PC-3 (cell line): ENCODE results near the gene TGIF1. TPM values are rescaled to one million over a fixed set of nuclear protein-coding genes. Genes with fewer than 3 reads are reported as not detected.

Experiments used
- ATAC-seq: fragments of 200-7000 bp; cut with Tn5 transposase; 2 replicates; pipeline ENCODE4 v1.9.1; 2020; ENCODE audit warnings: mild to moderate bottlenecking, moderate library complexity
- BruUV-seq: library from RNA; stranded (reverse); fragments of 400-500 nt; replicated peaks from 2 replicates; lab custom pipeline; 2021; lab: Mats Ljungman, UMichigan
- CTCF ChIA-PET: fragments of 300-600 bp; sonication (Branson Sonifier 250); formaldehyde crosslinking; loops from one replicate; lab custom pipeline; 2022; ENCODE audit warnings: antibody characterized with exemption; lab: Charles Lee
- POLR2A ChIA-PET: fragments of 300-600 bp; sonication (Branson Sonifier 250); formaldehyde crosslinking; loops from one replicate; lab custom pipeline; 2022; ENCODE audit warnings: antibody characterized with exemption; ENCODE audit not compliant: unreplicated experiment; lab: Charles Lee
- DNase-seq: peaks from one replicate; pipeline ENCODE4 v3.0.0-alpha.2; 2015
- H2AFZ ChIP-seq: fragments of 300-600 bp; sonication (generic); 2 replicates; pipeline ENCODE4 v1.6.0; 2016; ENCODE audit warnings: antibody characterized with exemption, low read length
- H3F3A ChIP-seq: fragments of 300-600 bp; sonication (generic); one replicate; pipeline ENCODE4 v1.6.0; 2017; ENCODE audit warnings: antibody characterized with exemption, low read length, control low read depth, mild to moderate bottlenecking; ENCODE audit not compliant: unreplicated experiment
- H3K27ac ChIP-seq: fragments of 300-600 bp; sonication (generic); 2 replicates; pipeline ENCODE4 v1.5.1; 2016; ENCODE audit warnings: mild to moderate bottlenecking, low read length
- H3K27me3 ChIP-seq: fragments of 300-600 bp; sonication (generic); 2 replicates; pipeline ENCODE4 v1.6.1; 2016; ENCODE audit warnings: low read length, mixed read lengths
- H3K36me3 ChIP-seq: fragments of 300-600 bp; sonication (generic); 2 replicates; pipeline ENCODE4 v1.6.1; 2016; ENCODE audit warnings: low read depth, mixed run types, low read length, mixed read lengths
- H3K4me1 ChIP-seq: fragments of 300-600 bp; sonication (generic); 2 replicates; pipeline ENCODE4 v1.5.1; 2016; ENCODE audit warnings: low read length; ENCODE audit not compliant: insufficient read depth
- H3K4me2 ChIP-seq: fragments of 300-600 bp; sonication (generic); 2 replicates; pipeline ENCODE4 v1.6.0; 2016; ENCODE audit warnings: low read length
- H3K4me3 ChIP-seq: fragments of 300-600 bp; sonication (generic); 2 replicates; pipeline ENCODE4 v1.5.1; 2016; ENCODE audit warnings: mild to moderate bottlenecking, low read length, mixed read lengths
- H3K79me2 ChIP-seq: fragments of 300-600 bp; sonication (generic); 2 replicates; pipeline ENCODE4 v1.6.1; 2017; ENCODE audit warnings: low read length, mixed read lengths
- H3K9ac ChIP-seq: fragments of 300-600 bp; sonication (generic); 2 replicates; pipeline ENCODE4 v1.6.0; 2016; ENCODE audit warnings: mild to moderate bottlenecking, low read length
- H3K9me2 ChIP-seq: fragments of 300-600 bp; sonication (generic); replicated peaks from 2 replicates; pipeline ENCODE4 v1.6.1; 2016; ENCODE audit warnings: mixed run types, low read length, mixed read lengths
- H3K9me3 ChIP-seq: fragments of 300-600 bp; sonication (generic); 2 replicates; pipeline ENCODE4 v1.6.1; 2016; ENCODE audit warnings: low read length, mixed read lengths
- H4K20me1 ChIP-seq: fragments of 300-600 bp; sonication (generic); 2 replicates; pipeline ENCODE4 v1.6.1; 2016; ENCODE audit warnings: low read length, mixed read lengths
- EZH2 ChIP-seq: fragments of 300-600 bp; sonication (generic); IDR thresholded peaks from one replicate; pipeline ENCODE4 v1.6.1; 2017; ENCODE audit warnings: antibody characterized with exemption, mild to moderate bottlenecking, low read length; ENCODE audit not compliant: unreplicated experiment
- EZH2phosphoT487 ChIP-seq: fragments of 300-600 bp; sonication (generic); IDR thresholded peaks from 2 replicates; pipeline ENCODE4 v1.6.1; 2018; ENCODE audit warnings: mild to moderate bottlenecking, antibody characterized with exemption, low read length, borderline replicate concordance
- intact Hi-C: fragments of 100-400 bp; cut with micrococcal nuclease; formaldehyde crosslinking; loops from 2 replicates; pipeline ENCODE4 v1.9.0; 2023
- total RNA-seq: library from RNA; depleted of rRNA; stranded (reverse); fragments of >200 nt; gene quantifications from 2 replicates; pipeline ENCODE4 v1.2.3, GENCODE V29; 2014
- TF ChIP-seq, protein P1 (sequence below): fragments of 300-600 bp; sonication (generic); conservative IDR thresholded peaks from 2 replicates; pipeline ENCODE4 v1.5.1; 2017; ENCODE audit warnings: antibody characterized with exemption, low read depth, mild to moderate bottlenecking, low read length

TGIF1 gene
- total RNA-seq, 1 experiment from 2014 or later, result 114 TPM

DNA sequence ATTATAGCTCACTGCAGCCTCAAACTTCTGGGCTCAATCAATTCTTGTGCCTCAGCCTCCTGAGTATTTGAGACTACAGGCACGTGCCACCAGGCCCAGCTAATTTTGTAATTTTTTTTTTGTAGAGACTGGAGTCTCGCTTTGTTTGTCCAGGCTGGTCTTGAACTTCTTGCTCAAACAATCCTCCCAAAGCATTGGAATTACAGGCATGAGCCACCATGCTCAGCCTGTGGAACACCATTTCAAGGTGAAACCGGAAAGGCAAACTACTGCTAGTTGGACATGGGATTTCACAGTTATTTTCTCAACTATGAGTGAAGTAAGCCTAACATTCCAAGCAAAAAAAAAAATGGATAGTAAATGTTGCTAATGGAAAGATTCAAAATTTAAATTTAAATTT lies 20.9 kb upstream of the TGIF1 start:
- Histone ChIP-seq H3K27me3 (no peaks in the 10 kb centered on the region), H2AFZ (no peak overlapping the region), H3K36me3 (no peaks in the 10 kb centered on the region), H3K9ac (no peak overlapping the region), H3K4me1 (no peaks in the 10 kb centered on the region), H3K4me2 (no peak overlapping the region), H3K79me2 (no peaks in the 10 kb centered on the region), H3K4me3 (no peak overlapping the region), H3K27ac (no peak overlapping the region), H3K9me3 (no peaks in the 10 kb centered on the region), H3F3A (no peaks in the 10 kb centered on the region), H4K20me1 (no peaks in the 10 kb centered on the region), H3K9me2 (no peaks in the 10 kb centered on the region)
- ATAC-seq (no peak), DNase-seq (no peak)
- TF ChIP-seq EZH2 (no peak), EZH2phosphoT487 (no peak)
- TF ChIP-seq, protein P1, sequence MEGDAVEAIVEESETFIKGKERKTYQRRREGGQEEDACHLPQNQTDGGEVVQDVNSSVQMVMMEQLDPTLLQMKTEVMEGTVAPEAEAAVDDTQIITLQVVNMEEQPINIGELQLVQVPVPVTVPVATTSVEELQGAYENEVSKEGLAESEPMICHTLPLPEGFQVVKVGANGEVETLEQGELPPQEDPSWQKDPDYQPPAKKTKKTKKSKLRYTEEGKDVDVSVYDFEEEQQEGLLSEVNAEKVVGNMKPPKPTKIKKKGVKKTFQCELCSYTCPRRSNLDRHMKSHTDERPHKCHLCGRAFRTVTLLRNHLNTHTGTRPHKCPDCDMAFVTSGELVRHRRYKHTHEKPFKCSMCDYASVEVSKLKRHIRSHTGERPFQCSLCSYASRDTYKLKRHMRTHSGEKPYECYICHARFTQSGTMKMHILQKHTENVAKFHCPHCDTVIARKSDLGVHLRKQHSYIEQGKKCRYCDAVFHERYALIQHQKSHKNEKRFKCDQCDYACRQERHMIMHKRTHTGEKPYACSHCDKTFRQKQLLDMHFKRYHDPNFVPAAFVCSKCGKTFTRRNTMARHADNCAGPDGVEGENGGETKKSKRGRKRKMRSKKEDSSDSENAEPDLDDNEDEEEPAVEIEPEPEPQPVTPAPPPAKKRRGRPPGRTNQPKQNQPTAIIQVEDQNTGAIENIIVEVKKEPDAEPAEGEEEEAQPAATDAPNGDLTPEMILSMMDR, result no peak
- ChIA-PET POLR2A (no interaction called here), CTCF (no interaction called here)
- intact Hi-C loops, result no loop called here
- BruUV-seq, result no TSS peak

DNA sequence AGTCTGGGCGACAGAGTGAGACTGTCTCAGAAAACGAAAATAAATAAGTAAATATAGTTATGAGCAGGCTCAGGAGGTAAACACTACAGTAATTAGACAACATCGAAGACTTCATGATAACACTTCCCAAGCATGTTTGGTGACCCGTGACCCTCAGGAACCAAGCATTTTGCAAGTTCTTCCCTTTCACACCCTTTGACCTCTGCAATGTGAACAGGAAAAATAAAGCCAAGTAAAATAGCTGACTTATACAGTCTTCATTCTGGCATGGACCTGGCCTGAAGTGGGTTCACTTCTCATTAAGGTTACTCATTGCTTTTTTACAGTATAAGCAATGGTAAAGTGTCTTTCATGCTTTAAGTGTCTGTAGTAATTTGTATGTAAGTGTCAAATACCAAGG lies 15.3 kb upstream of the TGIF1 start:
- Histone ChIP-seq H3K9ac (no peak overlapping the region), H3F3A (no peaks in the 10 kb centered on the region), H3K9me3 (no peaks in the 10 kb centered on the region), H3K9me2 (no peaks in the 10 kb centered on the region), H2AFZ (no peak overlapping the region), H4K20me1 (no peaks in the 10 kb centered on the region), H3K4me3 (no peak overlapping the region), H3K4me1 (no peaks in the 10 kb centered on the region), H3K36me3 (no peaks in the 10 kb centered on the region), H3K27me3 (no peaks in the 10 kb centered on the region), H3K27ac (no peak overlapping the region), H3K79me2 (no peaks in the 10 kb centered on the region), H3K4me2 (no peak overlapping the region)
- no TSS peak for BruUV-seq
- DNase-seq (no peak), ATAC-seq (no peak)
- ChIA-PET POLR2A (no interaction called here), CTCF (no interaction called here)
- intact Hi-C loops, result no loop called here
- TF ChIP-seq, protein P1, result no peak
- TF ChIP-seq EZH2phosphoT487 (no peak), EZH2 (no peak)

DNA sequence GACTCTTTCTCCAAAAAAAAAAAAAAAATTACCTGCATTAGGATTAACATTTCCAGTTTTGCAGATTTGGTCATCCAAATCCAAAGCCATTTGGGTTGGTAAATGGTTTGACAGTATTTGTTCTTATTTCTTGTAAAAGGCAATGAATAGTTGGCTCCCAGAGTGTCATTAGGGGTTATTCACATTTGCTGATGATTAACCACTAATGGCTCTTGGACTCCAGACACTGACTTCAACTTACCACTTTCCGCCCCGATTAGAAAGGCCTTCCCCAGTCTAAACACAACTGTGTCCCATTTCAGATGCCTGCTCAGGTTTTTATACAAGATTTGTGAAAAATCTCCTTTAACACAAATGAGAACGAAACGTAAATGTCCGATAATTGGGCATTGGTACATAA lies 9.6 kb upstream of the TGIF1 start:
- Histone ChIP-seq H3K27ac (no peak overlapping the region), H3K9me3 (no peaks in the 10 kb centered on the region), H3K27me3 (no peaks in the 10 kb centered on the region), H3K4me3 (no peak overlapping the region), H4K20me1 (no peaks in the 10 kb centered on the region), H3K4me2 (no peak overlapping the region), H3K79me2 (no peaks in the 10 kb centered on the region), H3K9ac (no peak overlapping the region), H3K9me2 (no peaks in the 10 kb centered on the region), H3K4me1 (no peaks in the 10 kb centered on the region), H2AFZ (no peak overlapping the region), H3F3A (no peaks in the 10 kb centered on the region), H3K36me3 (no peaks in the 10 kb centered on the region)
- TF ChIP-seq EZH2, result no peak
- no peak for TF ChIP-seq EZH2phosphoT487
- TF ChIP-seq, protein P1, result no peak
- ChIA-PET POLR2A (interaction anchor here (0.7 kb wide), 1 partner anchor 9 kb away, joined by 11 read pairs; no protein-coding TSS in a partner anchor), CTCF (no interaction called here)
- DNase-seq, result no peak
- no TSS peak for BruUV-seq
- no peak for ATAC-seq
- intact Hi-C loops, result no loop called here
